Suprapubic skin (tissue), 4 donors: Measurements from ENCODE around the gene IGF2BP2. TPM values are rescaled to one million over a fixed set of nuclear protein-coding genes. Genes with fewer than 3 reads are reported as not detected.
"Not testable (repeated sequence)": the region's sequence is repeated elsewhere in the genome, so short reads cannot be mapped to it uniquely, and the experiment has no call there.

Experiments
- DNase-seq, 2 donors: peaks; one replicate each; pipeline ENCODE4 v3.0.0-alpha.2; 2019; ENCODE audit warnings: low spot score in 2 of 2
- H3K27ac ChIP-seq: fragments of 200-600 bp; sonication (generic); one replicate; pipeline ENCODE4 v1.5.1; 2019
- H3K27me3 ChIP-seq: fragments of 200-600 bp; sonication (generic); one replicate; pipeline ENCODE4 v1.5.1; 2019
- H3K36me3 ChIP-seq: fragments of 200-600 bp; sonication (generic); one replicate; pipeline ENCODE4 v1.5.1; 2019
- H3K4me1 ChIP-seq: fragments of 200-600 bp; sonication (generic); one replicate; pipeline ENCODE4 v1.5.1; 2019
- H3K4me3 ChIP-seq: fragments of 200-600 bp; sonication (generic); one replicate; pipeline ENCODE4 v1.5.1; 2019; ENCODE audit warnings: mild to moderate bottlenecking
- H3K9me3 ChIP-seq: fragments of 200-600 bp; sonication (generic); one replicate; pipeline ENCODE4 v1.5.1; 2019
- CTCF ChIP-seq, 2 donors: fragments of 200-600 bp in 1 of 2; fragments of 450-650 bp in 1 of 2; sonication (generic) in 1 of 2; IDR thresholded peaks; one replicate each; pipeline ENCODE4 v1.5.1; 2016 to 2019; ENCODE audit warnings: antibody characterized with exemption in 2 of 2, mild to moderate bottlenecking in 1 of 2, moderate library complexity in 1 of 2
- EP300 ChIP-seq: sonication (generic); formaldehyde crosslinking; IDR thresholded peaks from one replicate; pipeline ENCODE4 v1.6.1; 2017; ENCODE audit warnings: antibody characterized with exemption
- POLR2A ChIP-seq, 2 donors: fragments of 450-650 bp; IDR thresholded peaks; one replicate each; pipeline ENCODE4 v1.6.1; 2017; ENCODE audit warnings: antibody characterized with exemption in 2 of 2, mild to moderate bottlenecking in 2 of 2, moderate library complexity in 2 of 2
- POLR2AphosphoS5 ChIP-seq, 3 donors: sonication (generic); formaldehyde crosslinking; IDR thresholded peaks; one replicate each; pipeline ENCODE4 v1.6.1; 2017; ENCODE audit warnings: antibody characterized with exemption in 3 of 3
- WGBS: methylation state at CpG from one replicate; pipeline ENCODE4 v1.1.5; 2018; 5-methylcytosine and 5-hydroxymethylcytosine counted together
- total RNA-seq, 4 donors: library from RNA; depleted of rRNA; stranded (reverse); fragments of >200 nt; gene quantifications; one replicate each; pipeline ENCODE4 v1.1.0, GENCODE V29; 2016

The IGF2BP2 gene
- total RNA-seq, 4 donors from 2014 or later = 7.6 to 29.9 (median 8.4) TPM

GRCh38 chr3:185857208-185857607 is 32.4 kb upstream of the IGF2BP2 start:
- Histone ChIP-seq H3K4me3 (no peak overlapping the region), H3K36me3 (no peaks in the 10 kb centered on the region), H3K9me3 (no peaks in the 10 kb centered on the region), H3K4me1 (no peaks in the 10 kb centered on the region), H3K27ac (no peak overlapping the region), H3K27me3 (no peaks in the 10 kb centered on the region)
- no peak for DNase-seq
- WGBS = 83% methylated on average over 3 of the region's 3 CpGs
- TF ChIP-seq POLR2AphosphoS5 (IDR thresholded peaks at IDR 0.05) (no peak), POLR2A (IDR thresholded peaks at IDR 0.05) (no peak), EP300 (no peak), CTCF (IDR thresholded peaks at IDR 0.05) (no peak)

- no peaks in the 10 kb centered on the region for H3K9me3 ChIP-seq
- no peaks in the 10 kb centered on the region for H3K27me3 ChIP-seq
- H3K36me3 ChIP-seq = no peaks in the 10 kb centered on the region
- H3K4me1 ChIP-seq = no peaks in the 10 kb centered on the region
- TF ChIP-seq CTCF (IDR thresholded peaks at IDR 0.05) = no peak
- TF ChIP-seq EP300 = no peak
- TF ChIP-seq POLR2A (IDR thresholded peaks at IDR 0.05) = no peak
- TF ChIP-seq POLR2AphosphoS5 (IDR thresholded peaks at IDR 0.05) = no peak
- no peak for DNase-seq
- H3K27ac ChIP-seq = no peak overlapping the region
- no peak overlapping the region for H3K4me3 ChIP-seq
Measured at GRCh38 chr3:185856652-185857051, 31.8 kb upstream of the IGF2BP2 start.

- not testable (repeated sequence) for DNase-seq, H3K4me1 ChIP-seq, H3K36me3 ChIP-seq, H3K9me3 ChIP-seq, H3K27me3 ChIP-seq, H3K4me3 ChIP-seq, H3K27ac ChIP-seq
- 69% methylated on average over 3 of the region's 3 CpGs for WGBS
Measured at GRCh38 chr3:185853771-185854170, 28.9 kb upstream of the IGF2BP2 start.

- WGBS = 84% methylated on average over 4 of the region's 4 CpGs
Measured at GRCh38 chr3:185852635-185853034, 27.8 kb upstream of the IGF2BP2 start.

GRCh38 chr3:185851959-185852358 is 27.1 kb upstream of the IGF2BP2 start:
- DNase-seq = no peak
- Histone ChIP-seq H3K9me3 (no peaks in the 10 kb centered on the region), H3K27ac (no peak overlapping the region), H3K27me3 (no peaks in the 10 kb centered on the region), H3K4me3 (no peak overlapping the region), H3K4me1 (no peaks in the 10 kb centered on the region), H3K36me3 (no peaks in the 10 kb centered on the region)
- 91% methylated on average over 1 of the region's 1 CpG for WGBS
- no peak for TF ChIP-seq POLR2AphosphoS5 (IDR thresholded peaks at IDR 0.05)
- TF ChIP-seq CTCF (IDR thresholded peaks at IDR 0.05) = no peak
- no peak for TF ChIP-seq EP300
- no peak for TF ChIP-seq POLR2A (IDR thresholded peaks at IDR 0.05)

More at GRCh38 chr3:185852635-185853034, 27.8 kb upstream of the IGF2BP2 start:
- Histone ChIP-seq H3K9me3 (no peaks in the 10 kb centered on the region), H3K36me3 (no peaks in the 10 kb centered on the region), H3K27ac (no peak overlapping the region), H3K27me3 (no peaks in the 10 kb centered on the region), H3K4me1 (no peaks in the 10 kb centered on the region), H3K4me3 (no peak overlapping the region)
- no peak for DNase-seq
- no peak for TF ChIP-seq POLR2AphosphoS5 (IDR thresholded peaks at IDR 0.05)
- TF ChIP-seq POLR2A (IDR thresholded peaks at IDR 0.05) = no peak
- no peak for TF ChIP-seq CTCF (IDR thresholded peaks at IDR 0.05)
- no peak for TF ChIP-seq EP300

- Histone ChIP-seq H3K27ac (no peak overlapping the region), H3K4me1 (no peaks in the 10 kb centered on the region), H3K27me3 (no peaks in the 10 kb centered on the region), H3K36me3 (no peaks in the 10 kb centered on the region), H3K9me3 (no peaks in the 10 kb centered on the region), H3K4me3 (no peak overlapping the region)
- TF ChIP-seq EP300 (no peak), POLR2AphosphoS5 (IDR thresholded peaks at IDR 0.05) (no peak), CTCF (IDR thresholded peaks at IDR 0.05) (no peak), POLR2A (IDR thresholded peaks at IDR 0.05) (no peak)
- WGBS = 87% methylated on average over 3 of the region's 3 CpGs
- no peak for DNase-seq
Measured at GRCh38 chr3:185851046-185851445, 26.2 kb upstream of the IGF2BP2 start.
